SK-N-SH (cell line): Measurements from ENCODE around the gene CHD2.

Experiments
- CTCF ChIP-seq: fragments of 200-600 bp; sonication (generic); IDR thresholded peaks from 2 replicates; pipeline ENCODE4 v1.6.1; 2017; ENCODE audit warnings: antibody characterized with exemption, mild to moderate bottlenecking, moderate library complexity
- RAD21 ChIP-seq: IDR thresholded peaks from 2 replicates; pipeline ENCODE4 v1.6.1; 2012; ENCODE audit warnings: mild to moderate bottlenecking, low read length

DNA sequence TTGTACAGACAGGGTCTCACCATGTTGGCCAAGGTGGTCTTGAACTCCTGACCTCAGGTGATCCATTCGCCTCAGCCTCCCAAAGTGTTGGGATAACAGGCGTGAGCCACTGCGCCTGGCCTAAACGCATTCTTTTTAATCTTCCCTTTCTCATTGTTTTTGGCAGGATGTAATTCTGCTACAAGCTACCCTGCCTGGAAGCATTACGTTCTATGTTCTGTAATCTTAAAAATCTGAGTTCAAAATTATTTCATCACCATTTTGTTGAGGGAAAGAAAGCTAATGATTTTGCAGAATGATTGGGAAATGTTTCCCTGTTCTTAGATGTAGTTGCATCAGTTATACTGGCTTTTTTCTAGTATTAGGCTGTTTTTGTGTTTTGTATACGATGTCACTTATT, 117.4 kb downstream of the CHD2 start:
- TF ChIP-seq CTCF: no peak
- TF ChIP-seq RAD21: no peak
